HepG2 (cell line): Measurements from ENCODE around the gene CDK9. TPM values are rescaled to one million over a fixed set of nuclear protein-coding genes. Genes with fewer than 3 reads are reported as not detected.

Experiments used
- HNF4A ChIP-seq: sonication (generic); formaldehyde crosslinking; IDR thresholded peaks from 2 replicates; pipeline ENCODE4 v1.4.0; 2020; ENCODE audit warnings: missing genetic modification reagents
- HNRNPL ChIP-seq: fragments of 200-400 bp; formaldehyde crosslinking; IDR thresholded peaks from 2 replicates; pipeline ENCODE4 v1.6.1; 2017; ENCODE audit warnings: mild to moderate bottlenecking, low read depth, low read length
- JARID2 ChIP-seq: sonication (generic); formaldehyde crosslinking; IDR thresholded peaks from 2 replicates; pipeline ENCODE4 v1.8.1; 2023; ENCODE audit warnings: missing genetic modification reagents, inconsistent platforms; ENCODE audit not compliant: insufficient replicate concordance
- KDM2A ChIP-seq: sonication (generic); formaldehyde crosslinking; IDR thresholded peaks from 2 replicates; pipeline ENCODE4 v1.4.0; 2020; ENCODE audit warnings: low read depth, missing genetic modification reagents, borderline replicate concordance
- MXD4 ChIP-seq: IDR thresholded peaks from 2 replicates; pipeline ENCODE4 v1.6.1; 2016; ENCODE audit warnings: mild to moderate bottlenecking, missing biosample characterization, missing genetic modification reagents
- POLR2A ChIP-seq, 2 experiments: IDR thresholded peaks; 2 replicates each; pipeline ENCODE4 v1.6.1; 2011; ENCODE audit warnings: low read depth in 2 of 2, low read length in 2 of 2, mild to moderate bottlenecking in 1 of 2, moderate library complexity in 1 of 2; ENCODE audit not compliant: insufficient read depth in 1 of 2
- POLR2AphosphoS5 ChIP-seq: IDR thresholded peaks from 2 replicates; pipeline ENCODE4 v1.6.1; 2012; ENCODE audit warnings: low read depth, low read length
- PPARG ChIP-seq: conservative IDR thresholded peaks from 2 replicates; pipeline ENCODE4 v1.6.1; 2016; ENCODE audit warnings: missing biosample characterization, missing genetic modification reagents
- RBAK ChIP-seq: sonication (generic); formaldehyde crosslinking; IDR thresholded peaks from 2 replicates; pipeline ENCODE4 v1.5.1; 2020; ENCODE audit warnings: mild to moderate bottlenecking, missing genetic modification reagents
- RBFOX2 ChIP-seq: fragments of 200-400 bp; formaldehyde crosslinking; IDR thresholded peaks from 2 replicates; pipeline ENCODE4 v1.6.1; 2017; ENCODE audit warnings: low read depth, mild to moderate bottlenecking, low read length
- RNF219 ChIP-seq: sonication (generic); formaldehyde crosslinking; IDR thresholded peaks from 2 replicates; pipeline ENCODE4 v1.5.0; 2020; ENCODE audit warnings: mild to moderate bottlenecking, missing genetic modification reagents
- SAFB2 ChIP-seq: sonication (generic); formaldehyde crosslinking; IDR thresholded peaks from 2 replicates; pipeline ENCODE4 v1.5.1; 2020; ENCODE audit warnings: missing genetic modification reagents, low read depth, mild to moderate bottlenecking, borderline replicate concordance
- SIX4 ChIP-seq: sonication (generic); formaldehyde crosslinking; IDR thresholded peaks from 2 replicates; pipeline ENCODE4 v1.4.0; 2020; ENCODE audit warnings: missing genetic modification reagents
- STAT6 ChIP-seq: sonication (generic); formaldehyde crosslinking; IDR thresholded peaks from 2 replicates; pipeline ENCODE4 v1.4.0; 2020; ENCODE audit warnings: missing genetic modification reagents, mild to moderate bottlenecking, borderline replicate concordance
- TBL1XR1 ChIP-seq: fragments of 150-350 bp; IDR thresholded peaks from 2 replicates; pipeline ENCODE4 v1.6.1; 2014; ENCODE audit warnings: borderline replicate concordance, low read length; ENCODE audit not compliant: partially characterized antibody
- ZFAT ChIP-seq: sonication (generic); formaldehyde crosslinking; conservative IDR thresholded peaks from 2 replicates; pipeline ENCODE4 v1.8.1; 2023; ENCODE audit warnings: missing genetic modification reagents, inconsistent platforms
- ZNF33B ChIP-seq: sonication (generic); formaldehyde crosslinking; IDR thresholded peaks from 2 replicates; pipeline ENCODE4 v1.5.1; 2020; ENCODE audit warnings: mild to moderate bottlenecking, missing genetic modification reagents
- ZNF382 ChIP-seq: sonication (generic); formaldehyde crosslinking; IDR thresholded peaks from 2 replicates; pipeline ENCODE4 v1.5.0; 2020; ENCODE audit warnings: missing genetic modification reagents, mild to moderate bottlenecking, borderline replicate concordance
- ZNF570 ChIP-seq: sonication (generic); formaldehyde crosslinking; IDR thresholded peaks from 2 replicates; pipeline ENCODE4 v1.4.0; 2020; ENCODE audit warnings: mild to moderate bottlenecking, missing genetic modification reagents, borderline replicate concordance
- ZNF615 ChIP-seq: sonication (generic); formaldehyde crosslinking; IDR thresholded peaks from 2 replicates; pipeline ENCODE4 v1.5.0; 2020; ENCODE audit warnings: mild to moderate bottlenecking, missing genetic modification reagents, borderline replicate concordance
- ZNF800 ChIP-seq: sonication (generic); formaldehyde crosslinking; IDR thresholded peaks from 2 replicates; pipeline ENCODE4 v1.4.0; 2020; ENCODE audit warnings: missing genetic modification reagents
- polyA plus RNA-seq, 8 experiments: library from polyadenylated mRNA; depleted of rRNA in 3 of 8; stranded (reverse) in 7 of 8; unstranded in 1 of 8; fragments of >200 nt; fragmentation: Illumina TruSeq in 4 of 8; extraction: Trizol in 4 of 8; gene quantifications; 2 replicates each; pipeline versions ENCODE4 v1.2.1 to v1.2.3, GENCODE V29; 2011 to 2016; ENCODE audit warnings: low read depth in 4 of 8, missing spikeins in 1 of 8, mixed read lengths in 1 of 8; ENCODE audit not compliant: insufficient read depth in 1 of 8
- total RNA-seq, 5 experiments: library from RNA; depleted of rRNA; stranded (reverse); fragments of >200 nt; fragmentation: Illumina TruSeq; extraction: Trizol; gene quantifications; 2 replicates each; pipeline ENCODE4 v1.2.3, GENCODE V29; 2016; ENCODE audit warnings: low read depth in 1 of 5
- TF ChIP-seq, protein P1 (sequence below): sonication (generic); formaldehyde crosslinking; IDR thresholded peaks from 2 replicates; pipeline ENCODE4 v1.4.0; 2020; ENCODE audit warnings: missing genetic modification reagents

The CDK9 gene
- total and polyA plus RNA-seq, 2 of the 13 experiments (the other 11 are each of a cell fraction or from before 2014, with no cell fraction given) = 16.8 to 21.5 TPM

- TF ChIP-seq ZNF800 (no peak), KDM2A (CRISPR knock-in tag) (no peak), ZFAT (no peak), RBAK (CRISPR knock-in tag) (no peak), JARID2 (CRISPR knock-in tag) (no peak), POLR2AphosphoS5 (peak; percentile 45; the same call in 1 of the 2 replicates), SAFB2 (CRISPR knock-in tag) (no peak), TBL1XR1 (no peak), ZNF33B (no peak), ZNF382 (no peak), SIX4 (no peak), ZNF615 (no peak), RNF219 (no peak), POLR2A (IDR thresholded peaks at IDR 0.05; ENCODE audit: insufficient read depth in 1 of 2, low read depth in 2 of 2, low read length in 2 of 2) (peak in 1 of 2 experiments; percentile 17; a peak in 2 of 4 replicates), MXD4 (CRISPR knock-in tag) (no peak), HNRNPL (no peak), ZNF570 (CRISPR knock-in tag) (no peak), STAT6 (no peak), HNF4A (CRISPR knock-in tag) (no peak), PPARG (CRISPR knock-in tag) (no peak), RBFOX2 (peak; percentile 51)
- TF ChIP-seq, protein P1, sequence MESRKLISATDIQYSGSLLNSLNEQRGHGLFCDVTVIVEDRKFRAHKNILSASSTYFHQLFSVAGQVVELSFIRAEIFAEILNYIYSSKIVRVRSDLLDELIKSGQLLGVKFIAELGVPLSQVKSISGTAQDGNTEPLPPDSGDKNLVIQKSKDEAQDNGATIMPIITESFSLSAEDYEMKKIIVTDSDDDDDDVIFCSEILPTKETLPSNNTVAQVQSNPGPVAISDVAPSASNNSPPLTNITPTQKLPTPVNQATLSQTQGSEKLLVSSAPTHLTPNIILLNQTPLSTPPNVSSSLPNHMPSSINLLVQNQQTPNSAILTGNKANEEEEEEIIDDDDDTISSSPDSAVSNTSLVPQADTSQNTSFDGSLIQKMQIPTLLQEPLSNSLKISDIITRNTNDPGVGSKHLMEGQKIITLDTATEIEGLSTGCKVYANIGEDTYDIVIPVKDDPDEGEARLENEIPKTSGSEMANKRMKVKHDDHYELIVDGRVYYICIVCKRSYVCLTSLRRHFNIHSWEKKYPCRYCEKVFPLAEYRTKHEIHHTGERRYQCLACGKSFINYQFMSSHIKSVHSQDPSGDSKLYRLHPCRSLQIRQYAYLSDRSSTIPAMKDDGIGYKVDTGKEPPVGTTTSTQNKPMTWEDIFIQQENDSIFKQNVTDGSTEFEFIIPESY (CRISPR knock-in tag) = 0 out of 2 replicates have a peak, but pooled peaks have one; percentile 22
Measured at GRCh38 chr9:127793093-127793708, 7.4 kb downstream of the CDK9 start (continued).
